Omental fat pad (tissue), 4 donors: ENCODE measurements around the gene ZBTB7A. TPM values are rescaled to one million over a fixed set of nuclear protein-coding genes. Genes with fewer than 3 reads are reported as not detected.

Experiments
- ATAC-seq: fragments of 150-250 bp; one replicate; pipeline ENCODE4 v1.9.1; 2016; ENCODE audit warnings: mild to moderate bottlenecking, moderate library complexity; ENCODE audit not compliant: low FRiP score
- DNase-seq: peaks from one replicate; pipeline ENCODE4 v3.0.0-alpha.2; 2019; ENCODE audit warnings: low spot score
- CTCF ChIP-seq, 3 donors: fragments of 450-650 bp; IDR thresholded peaks; one replicate each; pipeline ENCODE4 v1.5.1; 2016 to 2017; ENCODE audit warnings: antibody characterized with exemption in 3 of 3, mild to moderate bottlenecking in 3 of 3, moderate library complexity in 2 of 3
- total RNA-seq, 4 donors: library from RNA; depleted of rRNA; stranded (reverse); fragments of >200 nt; gene quantifications; one replicate each; pipeline ENCODE4 v1.1.0, GENCODE V29; 2016

The ZBTB7A gene
- total RNA-seq, 4 donors from 2014 or later: 33.3 to 53.3 (median 38.4) TPM

- TF ChIP-seq CTCF (IDR thresholded peaks at IDR 0.05): no peak
- ATAC-seq (no peak), DNase-seq (no peak)
Measured at GRCh38 chr19:4080473-4080872, 13.8 kb upstream of the ZBTB7A start.

DNA sequence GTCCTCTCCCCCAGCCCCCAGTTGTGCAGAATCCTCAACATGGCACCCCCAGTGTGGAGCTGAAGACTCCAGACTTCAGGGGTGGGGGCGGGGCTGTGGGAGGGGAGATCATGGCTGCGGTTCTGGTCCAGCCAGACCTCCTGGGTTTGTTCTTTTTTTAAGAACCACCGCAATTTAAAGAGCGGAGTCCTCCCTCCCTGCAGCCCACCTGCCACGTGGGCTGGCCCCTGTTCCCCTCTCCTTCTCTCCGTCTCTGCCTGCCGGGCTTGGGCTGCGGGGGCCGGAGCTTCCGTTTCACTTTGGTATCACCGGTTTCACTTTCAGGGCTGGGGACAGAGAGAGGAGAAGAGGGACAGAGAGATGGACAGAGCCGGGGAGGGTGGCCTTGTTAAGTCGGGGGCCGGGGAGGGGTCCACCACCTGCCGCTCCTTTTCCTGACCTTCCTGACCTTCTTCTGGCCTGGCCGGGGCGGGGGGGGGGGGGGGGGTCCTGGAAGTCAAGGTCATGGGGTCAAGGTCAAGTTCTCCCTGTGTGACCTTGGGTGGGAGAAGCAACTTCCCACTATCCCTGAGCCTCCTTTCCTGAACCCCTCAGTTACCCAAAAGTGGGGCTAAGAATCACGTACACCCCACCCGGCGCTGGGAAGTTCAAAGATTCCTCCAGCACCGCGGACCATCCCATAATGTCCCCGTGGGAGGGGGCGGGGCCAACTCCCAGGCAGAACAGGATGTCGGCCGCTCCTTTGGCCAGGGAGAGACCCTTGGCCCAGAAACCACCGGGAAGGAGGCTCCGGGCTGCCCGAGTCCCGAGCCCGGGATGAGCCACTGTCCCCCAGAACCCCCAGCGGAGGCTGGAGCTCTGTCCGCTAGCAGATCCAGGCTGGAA lies 11.3 kb upstream of the ZBTB7A start:
- TF ChIP-seq CTCF (IDR thresholded peaks at IDR 0.05): no peak
- DNase-seq (no peak), ATAC-seq (peak; percentile 36)

DNA sequence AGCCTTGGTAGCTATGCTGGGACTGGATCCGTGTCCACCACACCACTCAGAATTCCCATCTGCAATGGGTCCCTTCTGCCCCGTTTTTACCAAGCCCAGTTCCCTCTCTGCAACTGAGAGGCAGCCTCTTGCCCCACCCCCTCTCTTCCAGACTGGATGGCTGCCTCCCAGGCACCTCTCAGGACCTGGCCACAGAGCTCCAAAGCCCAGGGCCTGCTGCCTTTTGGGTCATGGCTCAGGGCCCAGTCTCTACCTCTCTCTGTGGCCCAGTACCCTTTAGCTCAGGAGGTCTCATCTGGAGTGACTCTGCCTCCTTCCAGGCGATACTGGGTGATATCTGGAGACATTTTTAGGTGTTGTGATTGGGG lies 10.3 kb upstream of the ZBTB7A start:
- ATAC-seq (no peak), DNase-seq (no peak)
- no peak for TF ChIP-seq CTCF (IDR thresholded peaks at IDR 0.05)

GRCh38 chr19:4075373-4075772 lies 8.7 kb upstream of the ZBTB7A start:
- ATAC-seq: no peak
- DNase-seq: no peak
- no peak for TF ChIP-seq CTCF (IDR thresholded peaks at IDR 0.05)

- ATAC-seq (no peak), DNase-seq (no peak)
- no peak for TF ChIP-seq CTCF (IDR thresholded peaks at IDR 0.05)
Measured at GRCh38 chr19:4071610-4072009, 4.9 kb upstream of the ZBTB7A start.

- no peak for TF ChIP-seq CTCF (IDR thresholded peaks at IDR 0.05)
- no peak for DNase-seq
- no peak for ATAC-seq
Measured at GRCh38 chr19:4069331-4069959, 2.7 kb upstream of the ZBTB7A start.
